H9 (cell line): ENCODE measurements around the gene C4orf51. TPM values are rescaled to one million over a fixed set of nuclear protein-coding genes. Genes with fewer than 3 reads are reported as not detected.

Source experiments
- DNase-seq: peaks from one replicate; pipeline ENCODE4 v3.0.0-alpha.2; 2017
- H2AFZ ChIP-seq: one replicate; pipeline ENCODE4 v1.6.1; 2013; ENCODE audit warnings: mild to moderate bottlenecking, low read length, control low read depth, moderate library complexity
- H2AK5ac ChIP-seq: 2 replicates; pipeline ENCODE4 v1.6.1; 2013; ENCODE audit warnings: low read length, control low read depth, mixed read lengths; ENCODE audit not compliant: insufficient read length
- H2BK120ac ChIP-seq: one replicate; pipeline ENCODE4 v1.6.1; 2013; ENCODE audit warnings: low read depth, mild to moderate bottlenecking, low read length, control low read depth, inconsistent platforms; ENCODE audit not compliant: poor library complexity, severe bottlenecking
- H2BK12ac ChIP-seq: 2 replicates; pipeline ENCODE4 v1.6.1; 2013; ENCODE audit warnings: low read length, control low read depth, mixed read lengths, low read depth; ENCODE audit not compliant: insufficient read length
- H2BK15ac ChIP-seq: 2 replicates; pipeline ENCODE4 v1.6.1; 2013; ENCODE audit warnings: low read depth, low read length, control low read depth
- H2BK20ac ChIP-seq: one replicate; pipeline ENCODE4 v1.6.1; 2013; ENCODE audit warnings: low read depth, mild to moderate bottlenecking, low read length, control low read depth, inconsistent platforms; ENCODE audit not compliant: poor library complexity, severe bottlenecking
- H2BK5ac ChIP-seq: 2 replicates; pipeline ENCODE4 v1.6.1; 2013; ENCODE audit warnings: low read length, control low read depth, mixed read lengths; ENCODE audit not compliant: insufficient read length
- H3K14ac ChIP-seq: 2 replicates; pipeline ENCODE4 v1.6.1; 2013; ENCODE audit warnings: low read length, control low read depth; ENCODE audit not compliant: insufficient read depth
- H3K18ac ChIP-seq: 2 replicates; pipeline ENCODE4 v1.6.1; 2013; ENCODE audit warnings: low read depth, mild to moderate bottlenecking, mixed read lengths, low read length, control low read depth; ENCODE audit not compliant: insufficient read length
- H3K23ac ChIP-seq: 2 replicates; pipeline ENCODE4 v1.6.1; 2013; ENCODE audit warnings: low read length, control low read depth, mixed read lengths, low read depth; ENCODE audit not compliant: insufficient read length
- H3K23me2 ChIP-seq: 2 replicates; pipeline ENCODE4 v1.6.1; 2013; ENCODE audit warnings: low read depth, mild to moderate bottlenecking, mixed read lengths, low read length, control low read depth; ENCODE audit not compliant: insufficient read length, poor library complexity, severe bottlenecking
- H3K27ac ChIP-seq: 2 replicates; pipeline ENCODE4 v1.5.1; 2013; ENCODE audit warnings: low read length, control low read depth, mixed read lengths, low read depth; ENCODE audit not compliant: insufficient read length
- H3K27me3 ChIP-seq: 2 replicates; pipeline ENCODE4 v1.6.1; 2013; ENCODE audit warnings: low read length, control low read depth, inconsistent platforms; ENCODE audit not compliant: insufficient read depth
- H3K4ac ChIP-seq: 2 replicates; pipeline ENCODE4 v1.6.1; 2013; ENCODE audit warnings: low read depth, mild to moderate bottlenecking, control low read depth, inconsistent platforms, low read length, moderate library complexity
- H3K4me1 ChIP-seq: 2 replicates; pipeline ENCODE4 v1.6.1; 2013; ENCODE audit warnings: low read length, control low read depth, inconsistent platforms; ENCODE audit not compliant: insufficient read depth
- H3K4me2 ChIP-seq: 2 replicates; pipeline ENCODE4 v1.6.1; 2013; ENCODE audit warnings: low read length, control low read depth, mixed read lengths; ENCODE audit not compliant: insufficient read length, insufficient read depth
- H3K56ac ChIP-seq: 2 replicates; pipeline ENCODE4 v1.6.1; 2013; ENCODE audit warnings: low read depth, mild to moderate bottlenecking, mixed read lengths, low read length, control low read depth; ENCODE audit not compliant: insufficient read length
- H3K79me1 ChIP-seq: 2 replicates; pipeline ENCODE4 v1.6.1; 2013; ENCODE audit warnings: low read depth, mild to moderate bottlenecking, moderate library complexity, low read length, control low read depth, inconsistent platforms; ENCODE audit not compliant: insufficient read depth, poor library complexity, severe bottlenecking
- H3K79me2 ChIP-seq: 2 replicates; pipeline ENCODE4 v1.6.1; 2013; ENCODE audit warnings: low read length, control low read depth, inconsistent platforms; ENCODE audit not compliant: insufficient read depth
- H3K9ac ChIP-seq: 2 replicates; pipeline ENCODE4 v1.6.1; 2013; ENCODE audit warnings: low read length, control low read depth, mixed read lengths; ENCODE audit not compliant: insufficient read length; ENCODE audit errors: extremely low read depth
- H3K9me3 ChIP-seq: one replicate; pipeline ENCODE4 v1.6.1; 2013; ENCODE audit warnings: low read depth, low read length, inconsistent platforms; ENCODE audit not compliant: control insufficient read depth
- H3T11ph ChIP-seq: one replicate; pipeline ENCODE4 v1.6.1; 2013; ENCODE audit warnings: mild to moderate bottlenecking, low read length, control low read depth, inconsistent platforms
- H4K20me1 ChIP-seq: one replicate; pipeline ENCODE4 v1.6.1; 2013; ENCODE audit not compliant: control insufficient read depth, insufficient read length, insufficient read depth
- H4K5ac ChIP-seq: 2 replicates; pipeline ENCODE4 v1.6.1; 2013; ENCODE audit warnings: low read depth, mild to moderate bottlenecking, mixed read lengths, low read length, control low read depth; ENCODE audit not compliant: insufficient read length
- H4K8ac ChIP-seq: replicated peaks from 2 replicates; pipeline ENCODE4 v1.6.1; 2013; ENCODE audit warnings: low read length, control low read depth, mixed read lengths, low read depth; ENCODE audit not compliant: insufficient read length
- H4K91ac ChIP-seq: 2 replicates; pipeline ENCODE4 v1.6.1; 2013; ENCODE audit warnings: low read depth, mild to moderate bottlenecking, moderate library complexity, mixed read lengths, low read length, control low read depth; ENCODE audit not compliant: insufficient read length
- H3K27ac Mint-ChIP-seq, 3 experiments: 2 replicates in 2 of 3; 3 replicates in 1 of 3; pipeline ENCODE4 v1.8.0; 2020 to 2021; ENCODE audit warnings: mixed read lengths in 3 of 3, mild to moderate bottlenecking in 1 of 3, moderate library complexity in 1 of 3
- H3K27me3 Mint-ChIP-seq: 2 replicates; pipeline ENCODE4 v1.8.0; 2021; ENCODE audit warnings: low read depth, mild to moderate bottlenecking, moderate library complexity, mixed read lengths
- H3K36me3 Mint-ChIP-seq, 3 experiments: 2 replicates in 2 of 3; 3 replicates in 1 of 3; pipeline ENCODE4 v1.8.0; 2020 to 2021; ENCODE audit warnings: low read depth in 3 of 3, mixed read lengths in 3 of 3; ENCODE audit not compliant: insufficient read depth in 1 of 3
- H3K4me1 Mint-ChIP-seq, 2 experiments: 2 replicates each; pipeline ENCODE4 v1.8.0; 2020; ENCODE audit warnings: mixed read lengths in 2 of 2
- H3K4me3 Mint-ChIP-seq, 2 experiments: 2 replicates in 1 of 2; 3 replicates in 1 of 2; pipeline ENCODE4 v1.8.0; 2020 to 2021; ENCODE audit warnings: mild to moderate bottlenecking in 2 of 2, mixed read lengths in 2 of 2, moderate library complexity in 1 of 2
- H3K9me3 Mint-ChIP-seq, 2 experiments: 2 replicates in 1 of 2; 3 replicates in 1 of 2; pipeline ENCODE4 v1.8.0; 2020; ENCODE audit warnings: mild to moderate bottlenecking in 2 of 2, mixed read lengths in 2 of 2, moderate library complexity in 1 of 2
- CTCF ChIP-seq: fragments of 200-600 bp; sonication (generic); conservative IDR thresholded peaks from 3 replicates; pipeline ENCODE4 v1.8.0; 2021; ENCODE audit warnings: antibody characterized with exemption, mild to moderate bottlenecking
- WGBS: extraction: QIAGEN DNeasy Blood & Tissue Kit; methylation state at CpG from one replicate; pipeline ENCODE4 v1.1.7; 2013; ENCODE audit warnings: missing lambda C conversion rate, low lambda C conversion rate, mixed read lengths; ENCODE audit not compliant: insufficient read length; ENCODE audit errors: extremely low coverage; 5-methylcytosine and 5-hydroxymethylcytosine counted together
- total RNA-seq: library from RNA; stranded (reverse); gene quantifications from 2 replicates; pipeline ENCODE4 v1.2.1, GENCODE V29; 2021

Gene C4orf51
- total RNA-seq, 1 experiment from 2014 or later: 6.0 TPM

- H4K5ac ChIP-seq: no peak overlapping the region
- H3K79me2 ChIP-seq: no peaks in the 10 kb centered on the region
- no peak overlapping the region for H3K14ac ChIP-seq
- H3K36me3 Mint-ChIP-seq: peaks cover 0 to 7% (median 3%) of the 10 kb centered on the region in 3 experiments; a peak in 3 of 7 replicates
- no peak overlapping the region for H3K27ac ChIP-seq
- H3K9ac ChIP-seq: no peak overlapping the region
- H3K9me3 ChIP-seq: no peaks in the 10 kb centered on the region
- no peak overlapping the region for H3K18ac ChIP-seq
- H2AK5ac ChIP-seq: no peak overlapping the region
- no peak overlapping the region for H2BK12ac ChIP-seq
- H2AFZ ChIP-seq: no peak overlapping the region
- no peak overlapping the region for H2BK15ac ChIP-seq
- no peak overlapping the region for H2BK120ac ChIP-seq
- no peaks in the 10 kb centered on the region for H3K79me1 ChIP-seq
- H2BK20ac ChIP-seq: no peak overlapping the region
- H4K91ac ChIP-seq: no peak overlapping the region
- H3K4me1 ChIP-seq: peaks cover 13% of the 10 kb centered on the region
- H3K23ac ChIP-seq: no peak overlapping the region
- H3K9me3 Mint-ChIP-seq: no peaks in the 10 kb centered on the region; a peak in 1 of 5 replicates
- DNase-seq: no peak
- no peak overlapping the region for H3T11ph ChIP-seq
- H2BK5ac ChIP-seq: no peak overlapping the region
- no peak overlapping the region for H3K4me2 ChIP-seq
- H3K23me2 ChIP-seq: no peaks in the 10 kb centered on the region
- H3K27me3 Mint-ChIP-seq: no peaks in the 10 kb centered on the region; the same call in 1 of the 2 replicates
- no peak overlapping the region for H3K56ac ChIP-seq
- no CpG with 5 or more reads among the region's 14 CpGs for WGBS
- H3K4me1 Mint-ChIP-seq: peaks cover 35 to 36% of the 10 kb centered on the region in 2 experiments
- no peak overlapping the region for H3K4ac ChIP-seq
- no peaks in the 10 kb centered on the region; the same call in 1 of the 2 replicates for H3K27me3 ChIP-seq
- no peak for TF ChIP-seq CTCF
- no peak overlapping the region for H4K8ac ChIP-seq
- H3K27ac Mint-ChIP-seq: peak overlapping the region in 1 of 3 experiments; percentile 44; a peak in 1 of 7 replicates
- no peak overlapping the region; a peak in 2 of 5 replicates for H3K4me3 Mint-ChIP-seq
- no peaks in the 10 kb centered on the region for H4K20me1 ChIP-seq
Measured at GRCh38 chr4:145734576-145735346, 54.8 kb downstream of the C4orf51 start.
